H1 (cell line): Measurements from ENCODE around the gene DHH. TPM values are rescaled to one million over a fixed set of nuclear protein-coding genes. Genes with fewer than 3 reads are reported as not detected.

Source experiments
- CEBPB ChIP-seq: IDR thresholded peaks from 2 replicates; pipeline ENCODE4 v1.6.1; 2012; ENCODE audit warnings: low read depth, low read length
- GABPA ChIP-seq: IDR thresholded peaks from 2 replicates; pipeline ENCODE4 v1.6.1; 2011; ENCODE audit warnings: mild to moderate bottlenecking, low read length, moderate library complexity, borderline replicate concordance; ENCODE audit not compliant: insufficient read depth
- KDM5A ChIP-seq: fragments of 200-600 bp; IDR thresholded peaks from 2 replicates; pipeline ENCODE4 v1.7.1; 2012; ENCODE audit warnings: mild to moderate bottlenecking, low read length, inconsistent platforms, mixed read lengths
- POLR2AphosphoS5 ChIP-seq: IDR thresholded peaks from 2 replicates; pipeline ENCODE4 v1.6.1; 2011; ENCODE audit warnings: low read depth, low read length
- RFX5 ChIP-seq: IDR thresholded peaks from 2 replicates; pipeline ENCODE4 v1.6.1; 2011; ENCODE audit warnings: low read depth, low read length, improper control_type of control experiment, borderline replicate concordance
- SIX5 ChIP-seq: IDR thresholded peaks from 2 replicates; pipeline ENCODE4 v1.6.1; 2011; ENCODE audit warnings: mild to moderate bottlenecking, low read depth, low read length
- SP1 ChIP-seq: IDR thresholded peaks from 2 replicates; pipeline ENCODE4 v1.6.1; 2011; ENCODE audit warnings: low read depth, low read length
- TEAD4 ChIP-seq: IDR thresholded peaks from 2 replicates; pipeline ENCODE4 v1.6.1; 2012; ENCODE audit warnings: low read depth, low read length, inconsistent platforms, mixed read lengths
- YY1 ChIP-seq: IDR thresholded peaks from 2 replicates; pipeline ENCODE4 v1.6.1; 2011; ENCODE audit warnings: low read depth, mild to moderate bottlenecking, low read length
- polyA plus RNA-seq, 7 experiments: library from polyadenylated mRNA; depleted of rRNA in 3 of 7; stranded (reverse) in 5 of 7; unstranded in 2 of 7; fragments of >200 nt in 5 of 7; fragments of 200-250 nt in 2 of 7; gene quantifications; 1 replicate in 5 of 7; 2 replicates in 1 of 7; 4 replicates in 1 of 7; pipeline versions ENCODE4 v1.2.1 to v1.2.3, GENCODE V29; 2011 to 2013; ENCODE audit warnings: missing spikeins in 2 of 7, mixed read lengths in 2 of 7
- total RNA-seq: library from RNA; stranded (reverse); fragmentation: NEBNext Ultra II Directional; extraction: Animal tissue kit (Norgen Biotek cat#: 25700); gene quantifications from 2 replicates; pipeline ENCODE4 v1.2.1, GENCODE V29; 2021

The DHH gene
- total and polyA plus RNA-seq, 2 of the 8 experiments (the other 6 are each of a cell fraction or from before 2014, with no cell fraction given): 0.03 to 0.11 TPM

DNA sequence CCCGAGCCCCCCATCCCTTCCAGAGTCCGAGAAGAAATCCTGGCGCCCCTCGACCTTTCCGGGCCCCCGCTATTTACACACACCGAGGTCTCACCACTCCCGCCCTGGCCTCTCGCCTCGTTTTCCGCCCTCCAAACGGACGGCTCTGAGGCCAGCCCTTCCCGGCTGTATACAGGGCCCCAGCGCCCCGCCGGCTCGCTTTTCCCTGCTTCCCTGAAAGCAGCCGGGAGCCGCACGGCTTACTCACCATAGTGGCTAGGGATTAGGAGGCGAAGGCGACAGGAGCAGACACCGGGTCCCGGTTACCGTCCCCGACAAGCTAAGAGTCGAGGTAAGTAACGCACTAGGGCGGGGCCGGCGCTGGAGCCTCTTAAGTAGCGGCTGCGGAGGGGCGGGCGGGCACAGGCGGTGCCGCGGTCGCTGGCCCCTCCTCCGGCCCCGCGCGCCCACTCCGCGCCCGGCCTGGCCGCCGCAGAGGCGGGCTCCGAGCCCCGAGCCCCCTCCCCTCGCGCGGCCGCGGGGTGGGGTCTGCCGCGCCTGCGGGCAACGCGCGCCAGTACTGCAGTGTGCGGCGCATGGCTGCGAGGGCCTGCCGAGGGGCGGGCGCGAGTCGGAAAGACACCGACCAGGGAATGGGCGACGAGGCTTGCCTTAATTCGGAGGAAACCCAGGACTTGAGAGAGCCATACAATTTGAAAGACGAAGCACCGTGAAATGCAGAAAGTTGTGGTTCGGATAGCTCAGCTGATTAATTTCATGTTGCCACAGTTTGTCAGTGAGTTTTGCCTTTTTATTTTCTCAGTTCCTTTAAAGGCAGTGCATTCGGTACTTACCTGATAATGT is 36.7 kb upstream of the DHH start, which contains the start of gene TUBA1B (continued):
- TF ChIP-seq KDM5A: no peak
- no peak for TF ChIP-seq TEAD4
- TF ChIP-seq CEBPB: no peak
- TF ChIP-seq SIX5: no peak
- no peak for TF ChIP-seq YY1
- peak; percentile 97 for TF ChIP-seq POLR2AphosphoS5
- no peak for TF ChIP-seq RFX5
- TF ChIP-seq GABPA: no peak
- peak; percentile 57; the same call in 1 of the 2 replicates for TF ChIP-seq SP1
